K562 (cell line): ENCODE measurements around the gene MAPT. TPM values are rescaled to one million over a fixed set of nuclear protein-coding genes. Genes with fewer than 3 reads are reported as not detected.
A peak's percentile ranks its signal among the peaks of the same experiment; 100 is the strongest.

Experiments used
- ATAC-seq: fragments of 200-7000 bp; cut with Tn5 transposase; 3 replicates; pipeline ENCODE4 v1.9.1; 2020; ENCODE audit warnings: moderate library complexity
- BruUV-seq: library from RNA; stranded (reverse); fragments of 400-500 nt; replicated peaks from 2 replicates; lab custom pipeline; 2021; lab: Mats Ljungman, UMichigan
- CTCF ChIA-PET: fragments of 300-600 bp; formaldehyde crosslinking; extraction: SDS; loops from one replicate; lab custom pipeline; 2021; ENCODE audit warnings: low intra/inter-chr PET ratio; lab: Yijun Ruan, JAX
- POLR2A ChIA-PET: fragments of 300-600, 350-650 bp; sonication (Branson Sonifier 250); formaldehyde crosslinking; extraction: SDS; loops from one replicate; lab custom pipeline; 2021; ENCODE audit warnings: antibody characterized with exemption, inconsistent platforms; lab: Yijun Ruan, JAX
- DNase-seq, 4 experiments: peaks; one replicate each; pipeline versions ENCODE4 v3.0.0 to v3.0.0-alpha.2; 2011 to 2018; ENCODE audit warnings: low spot score in 3 of 4, mixed read lengths in 3 of 4; ENCODE audit errors: extremely low read depth in 1 of 4
- FAIRE-seq: peaks from 2 replicates; lab custom pipeline; 2011; peaks lifted over from hg19 to GRCh38; lab: Jason Lieb, UNC
- H2AFZ ChIP-seq: 2 replicates; pipeline ENCODE4 v1.6.0; 2011; ENCODE audit warnings: low read depth, low read length, control low read depth, inconsistent platforms
- H3K27ac ChIP-seq: fragments of 200-600 bp; 3 replicates; pipeline ENCODE4 v1.8.0; 2011; ENCODE audit warnings: low read depth, mild to moderate bottlenecking, control low read depth, inconsistent platforms, low read length, moderate library complexity, mixed read lengths; ENCODE audit errors: extremely low read depth
- H3K27me3 ChIP-seq, 2 experiments: fragments of 300-600 bp in 1 of 2; 2 replicates in 1 of 2; 3 replicates in 1 of 2; pipeline versions ENCODE4 v1.6.0 to v1.8.0; 2011; ENCODE audit warnings: inconsistent platforms in 2 of 2, low read length in 2 of 2, mild to moderate bottlenecking in 1 of 2, mixed read lengths in 1 of 2, moderate library complexity in 1 of 2; ENCODE audit not compliant: control insufficient read depth in 2 of 2, insufficient read depth in 2 of 2
- H3K36me3 ChIP-seq: fragments of 300-600 bp; 3 replicates; pipeline ENCODE4 v1.8.0; 2011; ENCODE audit warnings: mild to moderate bottlenecking, low read length, inconsistent platforms; ENCODE audit not compliant: control insufficient read depth, insufficient read depth
- H3K4me1 ChIP-seq, 2 experiments: fragments of 200-600 bp in 1 of 2; replicated peaks in 1 of 2; 2 replicates in 1 of 2; 3 replicates in 1 of 2; pipeline versions ENCODE4 v1.5.1 to v1.8.0; 2011; ENCODE audit warnings: inconsistent platforms in 2 of 2, low read length in 2 of 2, mild to moderate bottlenecking in 1 of 2, mixed read lengths in 1 of 2, moderate library complexity in 1 of 2; ENCODE audit not compliant: control insufficient read depth in 2 of 2, insufficient read depth in 2 of 2
- H3K4me2 ChIP-seq: 2 replicates; pipeline ENCODE4 v1.6.1; 2011; ENCODE audit warnings: low read length, control low read depth, inconsistent platforms, mixed read lengths; ENCODE audit not compliant: insufficient read depth
- H3K4me3 ChIP-seq: fragments of 200-600 bp; sonication (generic), shearing (Covaris generic); 2 replicates; pipeline ENCODE4 v1.5.1; 2016; ENCODE audit warnings: control low read depth, inconsistent platforms
- H3K79me2 ChIP-seq: fragments of 200-600 bp; 3 replicates; pipeline ENCODE4 v1.8.0; 2011; ENCODE audit warnings: low read length, inconsistent platforms; ENCODE audit not compliant: control insufficient read depth, insufficient read depth
- H3K9ac ChIP-seq, 2 experiments: 2 replicates each; pipeline versions ENCODE4 v1.6.0 to v1.6.1; 2011; ENCODE audit warnings: low read depth in 2 of 2, low read length in 2 of 2, control low read depth in 1 of 2, inconsistent platforms in 1 of 2, mild to moderate bottlenecking in 1 of 2, mixed read lengths in 1 of 2; ENCODE audit not compliant: insufficient read depth in 1 of 2
- H3K9me1 ChIP-seq: one replicate; pipeline ENCODE4 v1.6.0; 2011; ENCODE audit warnings: inconsistent platforms, mild to moderate bottlenecking, low read length, moderate library complexity; ENCODE audit not compliant: control insufficient read depth, insufficient read depth
- H3K9me3 ChIP-seq: replicated peaks from 2 replicates; pipeline ENCODE4 v1.5.1; 2011; ENCODE audit warnings: low read depth, low read length, inconsistent platforms; ENCODE audit not compliant: control insufficient read depth, insufficient read depth
- H4K20me1 ChIP-seq: replicated peaks from 2 replicates; pipeline ENCODE4 v1.6.1; 2011; ENCODE audit warnings: low read length, inconsistent platforms, mixed read lengths; ENCODE audit not compliant: control insufficient read depth, insufficient read depth
- BHLHE40 ChIP-seq: IDR thresholded peaks from 2 replicates; pipeline ENCODE4 v1.6.1; 2011; ENCODE audit warnings: low read length, improper control_type of control experiment
- CLOCK ChIP-seq: fragments of 250-450 bp; sonication (Bioruptor Pico); IDR thresholded peaks from 2 replicates; pipeline ENCODE4 v1.4.0; 2020; ENCODE audit warnings: mild to moderate bottlenecking, moderate library complexity, borderline replicate concordance
- E2F8 ChIP-seq: fragments of 450-650 bp; IDR thresholded peaks from 2 replicates; pipeline ENCODE4 v1.7.1; 2018; ENCODE audit warnings: mild to moderate bottlenecking, low read depth; ENCODE audit not compliant: partially characterized antibody
- WGBS: fragments of 100-300 bp; shearing (Covaris generic); methylation state at CpG from one replicate; pipeline ENCODE4 v1.1.6; 2016; ENCODE audit warnings: low coverage, mixed read lengths; ENCODE audit not compliant: insufficient coverage; ENCODE audit errors: missing lambda C conversion rate; 5-methylcytosine and 5-hydroxymethylcytosine counted together
- in situ Hi-C: fragments of 300-500 bp; cut with MboI; formaldehyde crosslinking; loops from 4 replicates; pipeline ENCODE4 v1.15.0; 2018; ENCODE audit warnings: inconsistent platforms, mixed read lengths
- intact Hi-C: fragments of 100-400 bp; cut with micrococcal nuclease; formaldehyde crosslinking; loops from 2 replicates; pipeline ENCODE4 v1.14.2; 2022
- polyA plus RNA-seq, 8 experiments: library from polyadenylated mRNA; depleted of rRNA in 4 of 8; stranded (reverse) in 5 of 8; unstranded in 3 of 8; fragments of >200 nt; fragmentation: Nextera tagmentation in 2 of 8; fragmentation: Illumina TruSeq in 1 of 8; extraction: Ambion mirVana in 2 of 8; extraction: Trizol in 1 of 8; gene quantifications; 2 replicates each; pipeline versions ENCODE4 v1.2.1 to v1.2.3, GENCODE V29; 2011 to 2014; ENCODE audit warnings: inconsistent platforms in 1 of 8, missing spikeins in 1 of 8
- total RNA-seq, 7 experiments: library from RNA; depleted of rRNA in 6 of 7; stranded (reverse); fragments of >200 nt in 6 of 7; fragmentation: Illumina TruSeq in 2 of 7; extraction: Trizol in 2 of 7; gene quantifications; 2 replicates each; pipeline versions ENCODE4 v1.2.1 to v1.2.3, GENCODE V29; 2011 to 2021; ENCODE audit warnings: low replicate concordance in 1 of 7

The MAPT gene
- total and polyA plus RNA-seq, 9 of the 15 experiments (the other 6 are each of a cell fraction or from before 2014, with no cell fraction given): 0.04 to 1.1 (median 0.36) TPM

DNA sequence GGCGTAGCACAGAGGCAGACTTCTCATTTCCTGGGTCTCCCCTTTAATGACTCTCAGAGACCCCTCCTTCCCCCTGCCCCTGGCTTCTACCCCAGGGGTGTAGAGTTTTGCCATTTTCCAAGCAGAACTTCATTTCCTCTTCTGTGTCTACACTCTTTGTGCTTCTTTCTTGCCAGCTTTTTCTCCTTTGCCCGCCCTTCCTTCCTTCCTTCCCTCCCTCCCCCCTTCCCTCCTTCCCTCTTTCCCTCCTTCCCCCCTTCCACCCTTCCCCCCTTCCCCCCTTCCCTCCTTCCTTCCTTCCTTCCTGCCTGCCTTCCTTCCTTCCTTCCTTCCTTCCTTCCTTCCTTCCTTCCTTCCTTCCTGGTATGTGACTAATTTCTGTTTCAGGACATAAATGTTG, 47.0 kb downstream of the MAPT start (continued):
- TF ChIP-seq E2F8: no peak

- H3K27ac ChIP-seq: no peak overlapping the region
- BruUV-seq: no TSS peak
- H4K20me1 ChIP-seq: no peaks in the 10 kb centered on the region; the same call in 1 of the 2 replicates
- no peaks in the 10 kb centered on the region for H3K4me1 ChIP-seq
- peaks cover 41 to 48% of the 10 kb centered on the region in 2 experiments; a peak in 4 of 5 replicates for H3K27me3 ChIP-seq
- H3K9ac ChIP-seq: 0 out of 4 replicates have a peak overlapping the region, but pooled peaks of 1 of the 2 experiments have one; percentile 70
- 2% methylated on average over 11 of the region's 11 CpGs for WGBS
- no peak overlapping the region for H2AFZ ChIP-seq
- FAIRE-seq (no peak), DNase-seq (no peak), ATAC-seq (no peak)
- intact Hi-C loops (loop anchor here (5.0 kb wide), 1 partner anchor 45 kb away; no protein-coding TSS in a partner anchor), in situ Hi-C loops (no loop called here)
- CTCF ChIA-PET: no interaction called here
- TF ChIP-seq BHLHE40 (0 out of 2 replicates have a peak, but pooled peaks have one; percentile 22), CLOCK (CRISPR knock-in tag) (no peak)
- POLR2A ChIA-PET: interaction anchor here (1.4 kb wide), 1 partner anchor 11 kb away, joined by 5 read pairs; no protein-coding TSS in a partner anchor
- no peaks in the 10 kb centered on the region for H3K79me2 ChIP-seq
- H3K36me3 ChIP-seq: no peaks in the 10 kb centered on the region
- no peak overlapping the region for H3K4me2 ChIP-seq
- no peaks in the 10 kb centered on the region for H3K9me1 ChIP-seq
- no peak overlapping the region for H3K4me3 ChIP-seq
- no peaks in the 10 kb centered on the region for H3K9me3 ChIP-seq
These were observed 47.9 kb downstream of the MAPT start for GRCh38 chr17:45942284-45942683.
